Dermis blood vessel endothelial cell (primary cell): ENCODE results near the gene ARHGEF4. TPM values are rescaled to one million over a fixed set of nuclear protein-coding genes. Genes with fewer than 3 reads are reported as not detected.

Experiments
- DNase-seq: peaks from one replicate; pipeline ENCODE4 v3.0.0; 2010
- total RNA-seq: library from RNA; depleted of rRNA; stranded (reverse); fragments of >200 nt; gene quantifications from 2 replicates; pipeline ENCODE4 v1.2.3, GENCODE V29; 2014

ARHGEF4 gene
- total RNA-seq, 1 donor from 2014 or later, result 0.68 TPM

- DNase-seq, result no peak
Measured at GRCh38 chr2:131023758-131024157, 187.0 kb downstream of the ARHGEF4 start.

GRCh38 chr2:131026919-131027318 lies 190.2 kb downstream of the ARHGEF4 start:
- no peak for DNase-seq

- no peak for DNase-seq
Measured at GRCh38 chr2:131027566-131028528, 191.1 kb downstream of the ARHGEF4 start.

- no peak for DNase-seq
Measured at GRCh38 chr2:131029812-131030211, 193.1 kb downstream of the ARHGEF4 start.

GRCh38 chr2:131030478-131030971 lies 193.8 kb downstream of the ARHGEF4 start:
- no peak for DNase-seq

- DNase-seq, result no peak
Measured at GRCh38 chr2:131031431-131031841, 194.7 kb downstream of the ARHGEF4 start.

- no peak for DNase-seq
Measured at GRCh38 chr2:131031875-131032274, 195.2 kb downstream of the ARHGEF4 start.

- DNase-seq, result no peak
Measured at GRCh38 chr2:131032393-131032836, 195.7 kb downstream of the ARHGEF4 start.

- DNase-seq, result no peak
Measured at GRCh38 chr2:131033786-131034121, 197.0 kb downstream of the ARHGEF4 start.

GRCh38 chr2:131034122-131035051 lies 197.7 kb downstream of the ARHGEF4 start:
- DNase-seq, result no peak

- DNase-seq, result no peak
Measured at GRCh38 chr2:131035112-131035825, 198.6 kb downstream of the ARHGEF4 start.

- no peak for DNase-seq
Measured at GRCh38 chr2:131035826-131036231, 199.1 kb downstream of the ARHGEF4 start.

GRCh38 chr2:131036269-131036668 lies 199.6 kb downstream of the ARHGEF4 start:
- no peak for DNase-seq

- DNase-seq, result no peak
Measured at GRCh38 chr2:131036696-131037397, 200.1 kb downstream of the ARHGEF4 start.

GRCh38 chr2:131037398-131038257 lies 200.9 kb downstream of the ARHGEF4 start:
- DNase-seq, result no peak

- DNase-seq, result no peak
Measured at GRCh38 chr2:131038258-131039100, 201.8 kb downstream of the ARHGEF4 start.

- DNase-seq, result no peak
Measured at GRCh38 chr2:131039101-131039440, 202.4 kb downstream of the ARHGEF4 start.

- DNase-seq, result no peak
Measured at GRCh38 chr2:131039535-131039907, 202.8 kb downstream of the ARHGEF4 start.

GRCh38 chr2:131039908-131040660 lies 203.4 kb downstream of the ARHGEF4 start:
- DNase-seq, result peak; percentile 19
